ENCODE results near the gene NANOG. TPM values are rescaled to one million over a fixed set of nuclear protein-coding genes. Genes with fewer than 3 reads are reported as not detected.
A peak's percentile ranks its signal among the peaks of the same experiment; 100 is the strongest.
"Not testable (repeated sequence)": the region's sequence is repeated elsewhere in the genome, so short reads cannot be mapped to it uniquely, and the experiment has no call there.

The NANOG gene
- total RNA-seq, 4 donors from 2014 or later = 0.06 to 0.15 (median 0.12) TPM; not detected in 1

DNA sequence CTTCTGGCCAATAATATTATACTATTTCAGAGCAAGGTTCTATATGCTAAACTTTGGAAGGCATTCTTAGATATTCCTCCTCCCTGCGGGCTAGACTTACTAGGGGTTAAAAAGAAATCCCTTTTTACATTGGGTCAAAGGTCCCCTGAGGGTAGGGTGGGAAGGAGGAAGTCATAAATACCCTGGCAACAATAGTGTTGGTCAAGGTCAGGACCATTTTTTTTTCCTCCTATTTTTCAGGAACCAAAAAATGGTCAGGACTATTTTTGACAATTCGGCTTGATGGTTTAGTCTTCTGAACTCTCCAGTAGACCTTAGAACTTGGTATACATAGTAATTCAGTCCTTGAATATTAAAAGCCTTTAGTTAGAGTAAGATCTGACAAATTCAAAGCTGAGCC lies 4.5 kb upstream of the NANOG start:
- H3K4me3 ChIP-seq (ENCODE audit: low read depth, poor library complexity, severe bottlenecking) = no peak overlapping the region
- DNase-seq (ENCODE audit: low spot score in 2 of 2) = no peak
- no peak for TF ChIP-seq POLR2A (IDR thresholded peaks at IDR 0.05)
- TF ChIP-seq, protein P1, sequence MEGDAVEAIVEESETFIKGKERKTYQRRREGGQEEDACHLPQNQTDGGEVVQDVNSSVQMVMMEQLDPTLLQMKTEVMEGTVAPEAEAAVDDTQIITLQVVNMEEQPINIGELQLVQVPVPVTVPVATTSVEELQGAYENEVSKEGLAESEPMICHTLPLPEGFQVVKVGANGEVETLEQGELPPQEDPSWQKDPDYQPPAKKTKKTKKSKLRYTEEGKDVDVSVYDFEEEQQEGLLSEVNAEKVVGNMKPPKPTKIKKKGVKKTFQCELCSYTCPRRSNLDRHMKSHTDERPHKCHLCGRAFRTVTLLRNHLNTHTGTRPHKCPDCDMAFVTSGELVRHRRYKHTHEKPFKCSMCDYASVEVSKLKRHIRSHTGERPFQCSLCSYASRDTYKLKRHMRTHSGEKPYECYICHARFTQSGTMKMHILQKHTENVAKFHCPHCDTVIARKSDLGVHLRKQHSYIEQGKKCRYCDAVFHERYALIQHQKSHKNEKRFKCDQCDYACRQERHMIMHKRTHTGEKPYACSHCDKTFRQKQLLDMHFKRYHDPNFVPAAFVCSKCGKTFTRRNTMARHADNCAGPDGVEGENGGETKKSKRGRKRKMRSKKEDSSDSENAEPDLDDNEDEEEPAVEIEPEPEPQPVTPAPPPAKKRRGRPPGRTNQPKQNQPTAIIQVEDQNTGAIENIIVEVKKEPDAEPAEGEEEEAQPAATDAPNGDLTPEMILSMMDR (IDR thresholded peaks at IDR 0.05) = no peak
- WGBS, 2 donors = 42 to 52% methylated on average over 2 of the region's 2 CpGs
- intact Hi-C loops (cut with DNase I; ENCODE audit: low total_unique reads) = no loop called here

DNA sequence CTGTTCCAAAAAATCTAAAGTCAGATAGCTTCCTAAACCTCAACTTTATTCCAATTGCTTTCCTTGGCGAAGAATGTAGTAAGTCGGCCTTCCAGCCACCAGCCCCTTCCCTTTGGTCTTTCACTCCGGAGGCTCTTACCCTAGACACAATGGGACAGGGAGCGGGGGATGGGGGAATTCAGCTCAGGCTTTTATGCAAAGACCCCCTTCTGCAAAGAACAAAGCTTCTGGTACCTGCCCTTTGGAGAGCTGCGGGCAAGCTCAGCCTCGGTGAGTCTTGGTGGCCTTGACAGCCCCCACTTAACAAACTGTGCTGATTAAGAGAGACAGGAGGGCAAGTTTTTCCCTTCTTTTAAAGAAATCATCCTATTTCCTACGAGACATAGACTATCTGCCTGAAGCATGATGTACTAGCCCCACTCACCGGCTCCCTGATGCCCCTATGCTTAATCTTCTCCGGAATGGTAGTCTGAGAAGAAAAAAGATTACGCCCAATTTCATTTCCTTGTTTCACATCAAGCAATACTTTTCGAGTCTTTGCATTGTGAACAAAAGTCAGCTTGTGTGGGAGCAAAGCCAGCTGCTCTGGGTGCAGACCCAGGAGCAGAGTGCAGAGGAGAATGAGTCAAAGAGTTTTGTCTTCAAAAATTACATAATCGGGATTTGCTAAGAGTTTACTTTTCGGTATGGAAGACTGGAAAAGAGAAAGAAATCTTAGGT lies 1.5 kb upstream of the NANOG start:
- no peak overlapping the region for H3K4me3 ChIP-seq (ENCODE audit: low read depth, poor library complexity, severe bottlenecking)
- 38 to 39% methylated on average over 13 of the region's 13 CpGs for WGBS, 2 donors
- no peak for DNase-seq (ENCODE audit: low spot score in 2 of 2)
- intact Hi-C loops (cut with DNase I; ENCODE audit: low total_unique reads) = no loop called here
- TF ChIP-seq, protein P1 (IDR thresholded peaks at IDR 0.05) = no peak
- no peak for TF ChIP-seq POLR2A (IDR thresholded peaks at IDR 0.05)

DNA sequence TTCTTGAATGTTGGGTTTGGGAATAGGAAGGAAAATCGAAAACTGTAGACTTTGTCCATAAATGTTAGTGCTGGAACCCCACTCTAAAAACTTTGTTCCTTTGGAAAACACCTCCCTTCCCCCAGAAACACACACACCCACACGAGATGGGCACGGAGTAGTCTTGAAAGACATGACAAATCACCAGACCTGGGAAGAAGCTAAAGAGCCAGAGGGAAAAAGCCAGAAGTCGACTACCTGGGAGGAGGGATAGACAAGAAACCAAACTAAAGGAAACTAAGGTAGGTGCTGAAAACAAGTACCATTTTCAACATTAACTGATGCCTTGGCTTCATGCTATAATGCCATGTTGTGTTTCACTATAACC lies 925 bp upstream of the NANOG start:
- intact Hi-C loops (cut with DNase I; ENCODE audit: low total_unique reads) = no loop called here
- TF ChIP-seq, protein P1 (IDR thresholded peaks at IDR 0.05) = no peak
- TF ChIP-seq POLR2A (IDR thresholded peaks at IDR 0.05) = no peak
- WGBS, 2 donors = 10 to 17% methylated on average over 4 of the region's 4 CpGs
- H3K4me3 ChIP-seq (ENCODE audit: low read depth, poor library complexity, severe bottlenecking) = no peak overlapping the region
- DNase-seq (ENCODE audit: low spot score in 2 of 2) = peak in 1 of 2 donors; percentile 3

DNA sequence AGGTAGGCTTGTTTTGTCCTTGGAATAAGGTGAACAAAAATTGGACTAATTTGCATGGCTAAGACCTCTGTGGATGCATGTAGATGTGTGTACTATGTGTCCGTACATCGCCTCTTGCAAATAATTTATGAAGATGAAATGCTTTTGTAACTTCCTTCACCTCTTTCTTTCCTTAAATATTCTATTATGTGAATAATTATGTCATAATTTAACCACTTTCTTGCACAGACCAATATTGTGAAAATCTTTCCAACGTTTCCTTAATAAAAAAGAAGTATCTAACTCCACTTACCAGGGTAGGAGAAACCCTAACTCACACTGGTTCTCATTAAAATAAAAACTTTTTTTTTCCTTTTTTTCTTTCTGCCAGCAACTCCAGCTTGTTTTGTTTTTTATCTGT lies 4.0 kb downstream of the NANOG start:
- no peak overlapping the region for H3K4me3 ChIP-seq (ENCODE audit: low read depth, poor library complexity, severe bottlenecking)
- DNase-seq (ENCODE audit: low spot score in 2 of 2) = no peak
- 58 to 68% methylated on average over 3 of the region's 3 CpGs for WGBS, 2 donors
- TF ChIP-seq, protein P1 (IDR thresholded peaks at IDR 0.05) = no peak
- TF ChIP-seq POLR2A (IDR thresholded peaks at IDR 0.05) = no peak
- intact Hi-C loops (cut with DNase I; ENCODE audit: low total_unique reads) = no loop called here

DNA sequence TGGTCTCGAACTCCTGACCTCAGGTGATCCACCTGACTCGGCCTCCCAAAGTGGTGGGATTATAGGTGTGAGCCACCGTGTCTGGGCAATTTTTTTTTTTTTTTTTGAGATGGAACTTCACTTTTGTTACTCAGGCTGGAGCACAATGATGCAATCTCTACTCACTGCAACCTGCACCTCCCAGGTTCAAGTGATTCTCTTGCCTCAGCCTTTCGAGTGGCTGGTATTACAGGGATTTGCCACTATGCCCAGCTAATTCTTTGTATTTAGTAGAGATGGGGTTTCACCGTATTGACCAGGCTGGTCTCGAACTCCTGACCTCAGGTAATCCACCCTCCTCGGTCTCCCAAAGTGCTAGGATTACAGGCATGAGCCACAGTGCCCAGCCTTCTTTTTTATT lies 8.1 kb downstream of the NANOG start:
- intact Hi-C loops (cut with DNase I; ENCODE audit: low total_unique reads) = loop anchor here (5.0 kb wide), 1 partner anchor 725 kb away; no protein-coding TSS in a partner anchor
- peak in 1 of 2 donors; percentile 2 for DNase-seq (ENCODE audit: low spot score in 2 of 2)
- WGBS, 2 donors = 89 to 90% methylated on average over 7 of the region's 7 CpGs
- not testable (repeated sequence) for H3K4me3 ChIP-seq (ENCODE audit: low read depth, poor library complexity, severe bottlenecking)

DNA sequence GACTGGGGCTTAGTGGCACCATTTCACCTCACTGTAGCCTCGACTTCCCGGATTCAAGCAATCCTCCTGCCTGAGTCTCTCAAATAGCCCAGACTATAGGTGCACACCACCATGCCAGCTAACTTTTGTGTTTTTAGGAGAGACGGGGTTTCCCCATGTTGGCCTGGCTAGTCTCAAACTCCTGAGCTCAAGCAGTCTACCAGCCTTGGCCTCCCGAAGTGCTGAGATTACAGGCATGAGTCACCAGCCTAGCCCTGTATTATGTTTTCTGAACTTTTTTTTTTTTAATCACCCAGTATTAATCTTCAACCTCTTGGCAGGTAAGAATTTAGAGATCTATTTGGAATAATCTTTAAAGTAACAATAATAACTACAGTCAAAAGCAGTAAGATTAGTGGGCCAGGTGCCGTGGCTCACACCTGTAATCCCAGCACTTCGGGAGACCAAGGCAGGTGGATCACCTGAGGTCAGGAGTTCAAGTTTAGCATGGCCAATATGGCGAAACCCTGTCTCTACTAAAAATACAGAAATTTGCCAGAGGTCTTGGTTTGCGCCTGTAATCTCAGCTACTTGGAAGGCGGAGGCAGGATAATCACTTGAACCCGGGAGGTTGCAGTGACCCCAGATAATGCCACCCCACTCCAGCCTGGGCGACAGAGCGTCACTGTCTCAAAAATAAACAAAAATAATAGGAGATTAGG lies 8.6 kb downstream of the NANOG start:
- DNase-seq (ENCODE audit: low spot score in 2 of 2) = peak in 1 of 2 donors; percentile 10
- TF ChIP-seq, protein P1 (IDR thresholded peaks at IDR 0.05) = no peak
- TF ChIP-seq POLR2A (IDR thresholded peaks at IDR 0.05) = no peak
- intact Hi-C loops (cut with DNase I; ENCODE audit: low total_unique reads) = loop anchor here (5.0 kb wide), 1 partner anchor 724 kb away; no protein-coding TSS in a partner anchor
- WGBS, 2 donors = 81 to 82% methylated on average over 12 of the region's 12 CpGs
- no peak overlapping the region for H3K4me3 ChIP-seq (ENCODE audit: low read depth, poor library complexity, severe bottlenecking)

DNA sequence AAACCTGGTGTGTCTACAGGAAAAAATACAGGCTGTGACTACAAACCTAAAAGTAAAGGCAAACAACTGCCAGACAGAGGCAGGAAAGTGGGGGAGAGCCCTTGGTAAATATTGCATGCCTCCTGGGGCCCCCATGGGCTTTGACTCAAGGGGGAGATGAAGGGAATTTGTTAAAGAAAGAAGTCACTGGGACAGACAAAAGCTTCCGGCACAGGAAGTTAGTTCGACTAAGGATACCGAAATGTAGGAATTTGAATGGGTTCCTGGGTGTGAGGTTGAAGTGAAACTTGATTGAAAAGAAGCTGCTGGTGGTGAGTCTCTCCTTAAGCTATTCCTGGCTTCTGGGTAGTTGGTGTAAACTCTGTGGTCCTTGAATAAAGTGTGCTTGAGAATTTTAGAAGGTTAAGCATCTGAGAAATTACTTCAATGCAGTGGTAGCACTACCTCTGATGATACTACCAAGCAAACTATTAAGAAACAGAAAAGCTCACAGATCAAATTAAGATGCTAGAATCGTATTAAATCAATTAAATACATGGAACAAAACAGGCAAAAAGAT lies 9.6 kb downstream of the NANOG start:
- 43 to 68% methylated on average over 1 to 4 of the region's 4 CpGs for WGBS, 2 donors
- DNase-seq (ENCODE audit: low spot score in 2 of 2); H3K4me3 ChIP-seq (ENCODE audit: low read depth, poor library complexity, severe bottlenecking): not testable (repeated sequence)
- intact Hi-C loops (cut with DNase I; ENCODE audit: low total_unique reads) = loop anchor here (5.0 kb wide), 1 partner anchor 723 kb away; no protein-coding TSS in a partner anchor

Data from lower leg skin (tissue), 4 donors.